ENCODE data around the gene BICC1. TPM values are rescaled to one million over a fixed set of nuclear protein-coding genes. Genes with fewer than 3 reads are reported as not detected.

The BICC1 gene
- total and polyA plus RNA-seq, 2 of the 13 experiments (the other 11 are each of a cell fraction or from before 2014, with no cell fraction given): 0.18 to 1.5 TPM

GRCh38 chr10:58873161-58873560 lies 360.5 kb downstream of the BICC1 start:
- in situ Hi-C loops (cut with HindIII; ENCODE audit: extremely low pct_ligation_motif_present, low pct_unique_long_range_greater_than_20kb) (no loop called here), intact Hi-C loops (cut with micrococcal nuclease; ENCODE audit: unreplicated experiment) (no loop called here)
- no peak overlapping the region for H3K4me2 ChIP-seq (ENCODE audit: low read depth, low read length)
- WGBS (ENCODE audit: low lambda C conversion rate): 0% methylated on average over 2 of the region's 2 CpGs
- no peaks in the 10 kb centered on the region for H3K36me3 ChIP-seq (replicated peaks in 1 of 2; ENCODE audit: control insufficient read depth in 1 of 2, insufficient read depth in 2 of 2, low read length in 2 of 2)
- TF ChIP-seq MAFF (IDR thresholded peaks at IDR 0.05; ENCODE audit: low read depth, low read length) (peak; percentile 88), ZNF207 (IDR thresholded peaks at IDR 0.05; ENCODE audit: borderline replicate concordance) (no peak), ZNF441 (CRISPR knock-in tag; IDR thresholded peaks at IDR 0.05; ENCODE audit: borderline replicate concordance) (no peak), GZF1 (CRISPR knock-in tag; IDR thresholded peaks at IDR 0.05) (no peak), ZNF124 (CRISPR knock-in tag; IDR thresholded peaks at IDR 0.05) (no peak), USF2 (IDR thresholded peaks at IDR 0.05; ENCODE audit: low read depth, low read length) (no peak), USF2 (CRISPR knock-in tag; IDR thresholded peaks at IDR 0.05; ENCODE audit: borderline replicate concordance) (no peak), SP4 (CRISPR knock-in tag; IDR thresholded peaks at IDR 0.05) (no peak), MAFK (conservative IDR thresholded peaks at IDR 0.05 in 1 of 2, IDR thresholded peaks at IDR 0.05 in 1 of 2; ENCODE audit: low read length in 2 of 2) (peak; percentile 86 to 87), FOXO4 (CRISPR knock-in tag; conservative IDR thresholded peaks at IDR 0.05) (no peak)
- TF ChIP-seq, protein P1, sequence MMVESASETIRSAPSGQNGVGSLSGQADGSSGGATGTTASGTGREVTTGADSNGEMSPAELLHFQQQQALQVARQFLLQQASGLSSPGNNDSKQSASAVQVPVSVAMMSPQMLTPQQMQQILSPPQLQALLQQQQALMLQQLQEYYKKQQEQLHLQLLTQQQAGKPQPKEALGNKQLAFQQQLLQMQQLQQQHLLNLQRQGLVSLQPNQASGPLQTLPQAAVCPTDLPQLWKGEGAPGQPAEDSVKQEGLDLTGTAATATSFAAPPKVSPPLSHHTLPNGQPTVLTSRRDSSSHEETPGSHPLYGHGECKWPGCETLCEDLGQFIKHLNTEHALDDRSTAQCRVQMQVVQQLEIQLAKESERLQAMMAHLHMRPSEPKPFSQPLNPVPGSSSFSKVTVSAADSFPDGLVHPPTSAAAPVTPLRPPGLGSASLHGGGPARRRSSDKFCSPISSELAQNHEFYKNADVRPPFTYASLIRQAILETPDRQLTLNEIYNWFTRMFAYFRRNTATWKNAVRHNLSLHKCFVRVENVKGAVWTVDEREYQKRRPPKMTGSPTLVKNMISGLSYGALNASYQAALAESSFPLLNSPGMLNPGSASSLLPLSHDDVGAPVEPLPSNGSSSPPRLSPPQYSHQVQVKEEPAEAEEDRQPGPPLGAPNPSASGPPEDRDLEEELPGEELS (CRISPR knock-in tag; IDR thresholded peaks at IDR 0.05): no peak
- no peaks in the 10 kb centered on the region for H3K79me2 ChIP-seq (ENCODE audit: insufficient read depth, low read length)
- peaks cover 7% of the 10 kb centered on the region for H3K4me1 ChIP-seq (ENCODE audit: insufficient read depth, low read length)
- no peak overlapping the region for H3K4me3 ChIP-seq (replicated peaks in 1 of 3; ENCODE audit: insufficient read depth in 1 of 3, low read depth in 2 of 3, low read length in 3 of 3)
- no TSS peak for BruUV-seq (replicated peaks)
- H3K9ac ChIP-seq (ENCODE audit: insufficient read depth, low read depth, low read length): no peak overlapping the region
- H2AFZ ChIP-seq (ENCODE audit: low read length): no peak overlapping the region
- H3K27ac ChIP-seq (ENCODE audit: extremely low read length, insufficient read depth, low read length): no peak overlapping the region
- DNase-seq (ENCODE audit: low spot score): no peak
- H3K27me3 ChIP-seq (ENCODE audit: control insufficient read depth in 1 of 2, insufficient read depth in 2 of 2, low read length in 2 of 2): no peaks in the 10 kb centered on the region
- CTCF ChIA-PET (ENCODE audit: low intra/inter-chr PET ratio, low total read pairs): no interaction called here
- POLR2A ChIA-PET: no interaction called here
- no peak for ATAC-seq
- no peaks in the 10 kb centered on the region for H3K9me3 ChIP-seq (ENCODE audit: low read length)
- no peak for FAIRE-seq
- no peaks in the 10 kb centered on the region for H4K20me1 ChIP-seq (ENCODE audit: insufficient read depth, low read length)

Other genes with a start within 250 kb of the BICC1 start
- 3.9 and 5.4 TPM in 2 replicates for gene IPMK, start 245.0 kb upstream of the BICC1 start, total RNA-seq (2016; rRNA removed; fragmentation: Illumina TruSeq; extraction: Trizol)
- gene IPMK, start 245.0 kb upstream of the BICC1 start, polyA plus RNA-seq (2011; rRNA removed): 1.9 and 2.7 TPM in 2 replicates
- 78.9 and 92.2 TPM in 2 replicates for gene CISD1, start 243.7 kb upstream of the BICC1 start, total RNA-seq (2016; rRNA removed; fragmentation: Illumina TruSeq; extraction: Trizol)
- gene CISD1, start 243.7 kb upstream of the BICC1 start, polyA plus RNA-seq (2011; rRNA removed): 47.8 and 63.4 TPM in 2 replicates
- gene UBE2D1, start 177.9 kb upstream of the BICC1 start, total RNA-seq (2016; rRNA removed; fragmentation: Illumina TruSeq; extraction: Trizol): 6.2 and 7.9 TPM in 2 replicates
- gene UBE2D1, start 177.9 kb upstream of the BICC1 start, polyA plus RNA-seq (2011; rRNA removed): 10.6 and 13.8 TPM in 2 replicates
- gene TFAM, start 127.5 kb upstream of the BICC1 start, total RNA-seq (2016; rRNA removed; fragmentation: Illumina TruSeq; extraction: Trizol): 125 and 189 TPM in 2 replicates
- 15.9 and 18.4 TPM in 2 replicates for gene TFAM, start 127.5 kb upstream of the BICC1 start, polyA plus RNA-seq (2011; rRNA removed)